Loucy (cell line): ENCODE data around the gene ATP8A2.

ENCODE experiments used
- H2AFZ ChIP-seq: fragments of 200-600 bp; sonication (generic); 2 replicates; pipeline ENCODE4 v1.6.0; 2016; ENCODE audit warnings: antibody characterized with exemption, mild to moderate bottlenecking, low read length, moderate library complexity
- H3F3A ChIP-seq: fragments of 200-600 bp; 2 replicates; pipeline ENCODE4 v1.6.0; 2016; ENCODE audit warnings: antibody characterized with exemption, low read depth, mild to moderate bottlenecking
- H3K27me3 ChIP-seq: fragments of 200-600 bp; sonication (generic); 2 replicates; pipeline ENCODE4 v1.6.1; 2014; ENCODE audit warnings: low read length, mild to moderate bottlenecking; ENCODE audit not compliant: insufficient read depth, poor library complexity, severe bottlenecking
- H3K36me3 ChIP-seq: fragments of 200-600 bp; sonication (generic); 2 replicates; pipeline ENCODE4 v1.6.1; 2016; ENCODE audit warnings: low read length; ENCODE audit not compliant: insufficient read depth
- H3K4me1 ChIP-seq: fragments of 200-600 bp; sonication (generic); 2 replicates; pipeline ENCODE4 v1.5.1; 2014; ENCODE audit warnings: low read length, mild to moderate bottlenecking; ENCODE audit not compliant: insufficient read depth, poor library complexity, severe bottlenecking
- H3K4me2 ChIP-seq: fragments of 200-600 bp; sonication (generic); 2 replicates; pipeline ENCODE4 v1.6.0; 2014; ENCODE audit warnings: antibody characterized with exemption, low read length, low read depth, mild to moderate bottlenecking; ENCODE audit not compliant: poor library complexity, severe bottlenecking
- H3K4me3 ChIP-seq: fragments of 200-600 bp; sonication (generic); 2 replicates; pipeline ENCODE4 v1.5.1; 2014; ENCODE audit warnings: low read length, mild to moderate bottlenecking, mixed read lengths; ENCODE audit not compliant: poor library complexity, severe bottlenecking
- H3K79me2 ChIP-seq: fragments of 200-600 bp; sonication (generic); 2 replicates; pipeline ENCODE4 v1.6.1; 2014; ENCODE audit warnings: low read length; ENCODE audit not compliant: insufficient read depth
- H3K9ac ChIP-seq: fragments of 200-600 bp; sonication (generic); 2 replicates; pipeline ENCODE4 v1.6.0; 2014; ENCODE audit warnings: mild to moderate bottlenecking, low read depth, low read length, moderate library complexity; ENCODE audit not compliant: poor library complexity, severe bottlenecking
- H3K9me2 ChIP-seq: fragments of 200-600 bp; sonication (generic); replicated peaks from 2 replicates; pipeline ENCODE4 v1.6.1; 2016; ENCODE audit warnings: low read depth, low read length, mixed read lengths
- H3K9me3 ChIP-seq: fragments of 200-600 bp; sonication (generic); 2 replicates; pipeline ENCODE4 v1.6.1; 2014; ENCODE audit warnings: mild to moderate bottlenecking, antibody characterized with exemption, low read length, low read depth; ENCODE audit not compliant: insufficient read depth
- H4K20me1 ChIP-seq: fragments of 200-600 bp; sonication (generic); 2 replicates; pipeline ENCODE4 v1.6.0; 2014; ENCODE audit warnings: antibody characterized with exemption, low read length, mild to moderate bottlenecking; ENCODE audit not compliant: insufficient read depth, poor library complexity, severe bottlenecking
- CTCF ChIP-seq: fragments of 200-600 bp; sonication (generic); conservative IDR thresholded peaks from 2 replicates; pipeline ENCODE4 v1.5.1; 2014; ENCODE audit warnings: mild to moderate bottlenecking, antibody characterized with exemption, low read length
- EZH2phosphoT487 ChIP-seq: fragments of 200-600 bp; IDR thresholded peaks from 2 replicates; pipeline ENCODE4 v1.6.1; 2018; ENCODE audit warnings: antibody characterized with exemption, mild to moderate bottlenecking, moderate library complexity, borderline replicate concordance

The ATP8A2 gene

DNA sequence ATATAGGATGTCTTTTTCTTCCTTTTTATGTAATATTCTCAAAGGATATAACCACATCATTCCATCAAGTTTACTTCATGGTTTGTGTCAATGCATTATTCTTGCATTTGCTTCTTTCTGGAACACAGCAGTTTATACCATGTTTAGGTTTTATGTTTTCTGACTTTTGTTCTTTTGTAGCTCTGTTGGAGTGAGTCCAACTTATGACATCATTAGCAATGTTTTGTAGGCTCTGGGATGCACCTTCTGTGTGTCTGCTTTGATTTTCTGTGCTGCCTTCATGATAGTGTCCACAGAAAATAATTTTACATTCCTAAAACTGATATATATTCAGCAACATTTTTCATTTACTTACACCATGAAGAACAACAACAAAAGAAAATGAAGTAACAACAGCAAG is 611.1 kb downstream of the ATP8A2 start:
- no peak overlapping the region for H3K9ac ChIP-seq
- H3K4me2 ChIP-seq, result no peak overlapping the region

DNA sequence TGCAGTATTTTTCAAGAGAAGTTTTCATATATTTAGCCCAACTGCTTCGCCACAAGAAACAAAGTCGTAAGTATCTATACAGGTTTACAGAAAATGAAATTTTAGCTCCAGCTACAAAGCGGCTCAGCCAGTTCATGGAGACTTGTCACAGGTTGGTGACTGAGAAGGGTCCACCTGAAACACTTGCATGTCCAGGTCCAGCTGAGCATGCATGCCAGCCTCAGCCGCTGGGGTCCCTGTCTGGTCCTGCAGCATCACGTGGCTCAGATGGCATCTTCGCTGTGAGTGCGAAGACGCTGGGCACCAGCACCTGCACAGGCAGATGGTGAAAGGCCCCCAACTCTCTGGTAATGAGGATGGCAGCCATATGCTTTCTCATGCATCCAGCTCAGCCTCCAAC is 616.2 kb downstream of the ATP8A2 start:
- Histone ChIP-seq H3K9ac (no peak overlapping the region), H3K27me3 (no peaks in the 10 kb centered on the region), H2AFZ (no peak overlapping the region), H3K4me2 (no peak overlapping the region), H4K20me1 (no peaks in the 10 kb centered on the region), H3F3A (no peaks in the 10 kb centered on the region), H3K79me2 (no peaks in the 10 kb centered on the region), H3K4me1 (peaks cover 6% of the 10 kb centered on the region), H3K4me3 (no peak overlapping the region), H3K9me3 (no peaks in the 10 kb centered on the region), H3K36me3 (no peaks in the 10 kb centered on the region), H3K9me2 (no peaks in the 10 kb centered on the region)
- TF ChIP-seq CTCF, result no peak
- TF ChIP-seq EZH2phosphoT487, result no peak

More for the DNA sequence above, 611.1 kb downstream of the ATP8A2 start:
- no peak overlapping the region for H3K4me3 ChIP-seq
- TF ChIP-seq EZH2phosphoT487 (no peak), CTCF (no peak)
- H3K36me3 ChIP-seq, result no peaks in the 10 kb centered on the region
- no peak overlapping the region for H2AFZ ChIP-seq
- H3K79me2 ChIP-seq, result no peaks in the 10 kb centered on the region
- no peaks in the 10 kb centered on the region for H4K20me1 ChIP-seq
- peaks cover 2% of the 10 kb centered on the region for H3K4me1 ChIP-seq
- no peaks in the 10 kb centered on the region for H3F3A ChIP-seq
- H3K27me3 ChIP-seq, result no peaks in the 10 kb centered on the region
- no peaks in the 10 kb centered on the region for H3K9me2 ChIP-seq
- no peaks in the 10 kb centered on the region for H3K9me3 ChIP-seq

DNA sequence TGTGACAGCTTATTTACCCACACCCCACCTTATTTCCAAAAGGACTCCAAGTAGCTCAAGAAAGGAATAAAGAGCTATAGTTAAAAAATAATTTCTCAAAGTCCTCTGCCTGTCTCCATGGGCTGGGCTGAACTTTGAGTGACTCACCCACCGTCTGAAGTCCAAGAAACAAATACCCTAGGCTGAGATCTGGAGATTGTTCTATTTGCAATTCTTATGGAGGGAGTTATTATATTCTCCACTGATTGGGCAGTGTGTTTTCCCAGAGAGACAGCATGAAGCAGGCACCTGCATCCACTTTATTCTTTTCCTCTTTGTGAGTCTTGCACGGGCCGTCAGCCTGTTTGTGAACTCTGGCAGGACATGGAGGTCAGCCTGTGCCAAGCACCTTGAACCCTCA is 616.9 kb downstream of the ATP8A2 start:
- Histone ChIP-seq H3K79me2 (no peaks in the 10 kb centered on the region), H3K9me2 (no peaks in the 10 kb centered on the region), H3K27me3 (no peaks in the 10 kb centered on the region), H3K4me3 (no peak overlapping the region), H2AFZ (no peak overlapping the region), H3K4me1 (peaks cover 6% of the 10 kb centered on the region), H3K9ac (no peak overlapping the region), H3F3A (no peaks in the 10 kb centered on the region), H3K4me2 (no peak overlapping the region), H3K9me3 (peaks cover 2% of the 10 kb centered on the region; the same call in 1 of the 2 replicates), H4K20me1 (no peaks in the 10 kb centered on the region), H3K36me3 (no peaks in the 10 kb centered on the region)
- no peak for TF ChIP-seq CTCF
- TF ChIP-seq EZH2phosphoT487, result no peak
